Immature natural killer cell (primary cell): Measurements from ENCODE around the gene CFAP20. TPM values are rescaled to one million over a fixed set of nuclear protein-coding genes. Genes with fewer than 3 reads are reported as not detected.

Source experiments
- DNase-seq, 3 donors: peaks; one replicate each; pipeline ENCODE4 v3.0.0; 2022; ENCODE audit warnings: mixed read lengths in 1 of 3
- H3K27ac Mint-ChIP-seq, 6 donors: one replicate each; pipeline ENCODE4 v1.8.0; 2020; ENCODE audit warnings: mixed read lengths in 6 of 6, mild to moderate bottlenecking in 5 of 6, inconsistent platforms in 4 of 6, moderate library complexity in 3 of 6
- H3K27me3 Mint-ChIP-seq, 3 donors: one replicate each; pipeline ENCODE4 v1.8.0; 2020 to 2021; ENCODE audit warnings: low read depth in 3 of 3, mild to moderate bottlenecking in 3 of 3, mixed read lengths in 3 of 3, moderate library complexity in 3 of 3, inconsistent platforms in 1 of 3
- H3K36me3 Mint-ChIP-seq, 3 donors: one replicate each; pipeline ENCODE4 v1.8.0; 2020; ENCODE audit warnings: mixed read lengths in 3 of 3, inconsistent platforms in 2 of 3, mild to moderate bottlenecking in 2 of 3
- H3K4me1 Mint-ChIP-seq, 2 donors: one replicate each; pipeline ENCODE4 v1.8.0; 2020; ENCODE audit warnings: inconsistent platforms in 2 of 2, mild to moderate bottlenecking in 2 of 2, mixed read lengths in 2 of 2, moderate library complexity in 1 of 2
- H3K4me3 Mint-ChIP-seq, 5 donors: one replicate each; pipeline ENCODE4 v1.8.0; 2020; ENCODE audit warnings: mild to moderate bottlenecking in 5 of 5, mixed read lengths in 5 of 5, inconsistent platforms in 3 of 5, moderate library complexity in 3 of 5
- H3K9me3 Mint-ChIP-seq, 6 donors: one replicate each; pipeline ENCODE4 v1.8.0; 2020; ENCODE audit warnings: mild to moderate bottlenecking in 6 of 6, mixed read lengths in 6 of 6, inconsistent platforms in 4 of 6, moderate library complexity in 3 of 6
- polyA plus RNA-seq, 3 donors: library from polyadenylated mRNA; unstranded; fragments of 300-500 nt; fragmentation: Illumina TruSeq; gene quantifications; one replicate each; pipeline ENCODE4 v1.2.3, GENCODE V29; 2021

CFAP20 gene
- polyA plus RNA-seq: 10 to 100 TPM; 36.6 to 43.2 (median 39.4) TPM

DNA sequence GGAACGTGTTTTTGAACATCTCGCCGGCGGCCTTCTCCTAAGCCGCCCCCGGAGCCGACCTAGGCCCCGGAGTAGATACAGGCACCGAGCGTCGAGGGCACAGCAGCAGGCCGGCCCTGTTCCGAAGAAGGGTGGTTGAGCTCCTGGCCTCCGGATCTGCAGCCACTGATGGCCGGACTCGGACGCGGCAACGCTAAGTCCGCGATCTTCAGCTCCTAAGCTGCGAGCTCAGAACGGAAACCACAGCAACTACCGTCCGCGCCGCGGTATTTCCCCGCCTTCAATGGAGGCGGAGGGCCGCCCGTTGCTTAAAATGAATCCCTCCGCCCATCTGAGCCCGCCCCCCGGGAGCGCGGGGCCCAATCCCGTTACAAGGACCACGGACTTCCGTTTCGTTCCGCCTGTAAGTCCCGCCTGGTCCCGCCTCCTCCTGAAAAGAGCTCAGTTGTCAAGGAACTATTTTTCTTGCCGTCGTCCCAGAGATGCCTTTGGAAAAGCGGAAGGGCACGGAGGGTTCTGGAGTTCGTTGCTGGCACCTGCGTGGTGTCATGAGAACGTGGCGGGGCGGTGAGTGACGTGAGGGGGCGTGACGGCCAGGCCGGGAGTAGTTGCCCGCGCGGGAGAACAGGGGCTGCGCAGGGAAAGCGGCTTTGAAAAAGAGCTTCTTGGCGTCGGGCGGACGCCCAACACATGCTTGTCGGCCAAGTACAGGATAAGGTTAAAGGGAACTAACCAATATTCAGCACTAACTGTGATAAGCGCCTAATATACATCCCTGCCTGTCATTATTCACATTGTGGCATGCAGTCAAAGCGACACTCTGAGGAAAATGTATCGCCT, at the start of gene CFAP20:
CFAP20 (minus strand) TSS at position 285 of the 840 bp plus-strand sequence; CDS start at position 19, 266 bp downstream.
- Mint-ChIP-seq H3K4me3 (peak within 1 kb of the TSS; percentile 95 to 99 (median 98)), H3K27ac (peak within 1 kb of the TSS; percentile 91 to 99 (median 96)), H3K9me3 (no peaks in the 10 kb centered on the region), H3K4me1 (peaks cover 46 to 50% of the 10 kb centered on the region in 2 donors), H3K36me3 (no peaks in the 10 kb centered on the region), H3K27me3 (peaks cover 0 to 4% (median 4%) of the 10 kb centered on the region in 3 donors)
- peak; percentile 94 to 95 (median 95) for DNase-seq

DNA sequence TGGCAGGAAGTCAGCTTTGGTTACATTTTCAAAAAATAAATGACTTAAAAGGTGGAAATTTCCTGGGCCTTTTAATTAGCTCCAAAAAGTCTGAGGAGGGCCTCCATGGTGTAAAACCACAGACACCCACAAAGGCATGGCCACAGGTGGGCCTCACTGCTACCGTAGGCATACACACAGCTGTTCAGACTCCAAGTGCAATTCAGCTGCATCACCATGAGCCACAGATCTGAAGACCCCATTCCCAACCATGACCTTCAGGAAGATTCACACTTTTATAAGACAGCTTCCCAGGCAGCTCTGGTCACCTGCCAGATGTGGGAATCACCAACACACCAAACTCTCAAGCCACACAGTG, 48.2 kb upstream of the CFAP20 start:
- peak overlapping the region; percentile 42 to 82 (median 78) for H3K27ac Mint-ChIP-seq
- H3K36me3 Mint-ChIP-seq: peaks cover 20 to 46% (median 23%) of the 10 kb centered on the region in 3 donors
- peaks cover 0 to 1% (median 0%) of the 10 kb centered on the region in 3 donors for H3K27me3 Mint-ChIP-seq
- no peaks in the 10 kb centered on the region for H3K9me3 Mint-ChIP-seq
- DNase-seq: peak; percentile 10 to 31 (median 31)
- H3K4me1 Mint-ChIP-seq: peaks cover 25 to 45% of the 10 kb centered on the region in 2 donors
- H3K4me3 Mint-ChIP-seq: peak overlapping the region; percentile 16 to 74 (median 64)

DNA sequence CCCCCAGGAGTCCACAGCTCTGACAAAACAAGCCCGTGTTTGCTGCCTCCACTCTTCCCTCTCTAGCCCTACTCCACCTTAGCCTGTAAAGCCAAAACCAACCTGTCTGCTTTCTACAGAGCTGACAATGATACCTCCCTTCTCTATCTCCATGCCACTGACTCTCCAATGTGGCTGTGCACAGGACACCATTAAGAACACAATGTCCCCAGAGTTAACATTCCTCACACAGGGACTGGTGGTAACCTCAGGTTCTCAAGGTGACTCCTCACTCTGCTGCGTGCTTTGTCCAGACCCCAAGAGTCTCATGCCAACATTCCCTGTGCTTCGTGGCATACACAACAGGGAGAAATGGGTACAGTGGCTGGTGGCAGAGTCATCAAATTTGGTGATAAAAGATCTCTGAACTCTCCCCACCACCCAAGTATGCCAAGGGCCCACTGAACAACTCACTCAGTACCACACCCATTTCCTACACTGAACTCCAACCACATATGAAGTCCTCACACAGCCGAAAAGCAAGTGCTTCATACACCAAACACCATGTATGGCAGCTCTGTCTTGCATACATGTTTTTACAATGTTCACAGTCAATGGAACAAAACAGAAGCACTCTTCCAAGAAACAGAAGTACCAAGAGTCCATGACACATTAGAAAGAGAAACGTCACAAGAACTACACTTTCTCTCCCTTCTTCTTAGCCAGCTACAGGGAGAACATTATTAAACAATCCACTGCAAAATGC, 47.6 kb upstream of the CFAP20 start:
- Mint-ChIP-seq H3K27me3 (peaks cover 0 to 3% (median 0%) of the 10 kb centered on the region in 3 donors), H3K4me1 (peaks cover 25 to 44% of the 10 kb centered on the region in 2 donors), H3K27ac (peak overlapping the region; percentile 50 to 82 (median 78)), H3K4me3 (peak overlapping the region; percentile 16 to 74 (median 66)), H3K9me3 (no peaks in the 10 kb centered on the region), H3K36me3 (peaks cover 16 to 46% (median 21%) of the 10 kb centered on the region in 3 donors)
- DNase-seq: peak in 1 of 3 donors; percentile 6

DNA sequence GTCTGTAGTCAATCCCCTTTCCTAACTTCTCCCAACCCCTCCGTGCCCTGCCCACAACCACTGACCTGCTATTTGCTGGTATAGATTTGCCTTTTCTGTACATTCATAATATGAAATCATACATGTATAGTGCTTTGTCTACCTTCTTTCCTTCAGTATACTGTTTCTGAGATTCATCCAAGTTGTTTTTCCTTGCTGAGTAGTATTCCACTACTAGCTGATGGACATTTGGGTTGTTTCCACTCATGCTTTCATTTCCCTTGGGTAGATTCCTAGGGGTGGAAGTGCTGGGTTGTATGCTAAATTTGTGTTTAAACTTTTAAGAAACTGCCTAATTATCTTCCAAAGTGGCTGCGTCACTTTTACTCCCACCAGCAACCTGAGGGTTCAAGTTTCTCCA, 41.0 kb upstream of the CFAP20 start:
- peaks cover 2 to 3% of the 10 kb centered on the region in 2 donors for H3K4me1 Mint-ChIP-seq
- no peaks in the 10 kb centered on the region for H3K9me3 Mint-ChIP-seq
- no peak overlapping the region for H3K4me3 Mint-ChIP-seq
- DNase-seq: no peak
- peak overlapping the region in 3 of 6 donors; percentile 17 to 63 (median 58) for H3K27ac Mint-ChIP-seq
- H3K36me3 Mint-ChIP-seq: peaks cover 19 to 54% (median 34%) of the 10 kb centered on the region in 3 donors
- peaks cover 0 to 3% (median 2%) of the 10 kb centered on the region in 3 donors for H3K27me3 Mint-ChIP-seq

DNA sequence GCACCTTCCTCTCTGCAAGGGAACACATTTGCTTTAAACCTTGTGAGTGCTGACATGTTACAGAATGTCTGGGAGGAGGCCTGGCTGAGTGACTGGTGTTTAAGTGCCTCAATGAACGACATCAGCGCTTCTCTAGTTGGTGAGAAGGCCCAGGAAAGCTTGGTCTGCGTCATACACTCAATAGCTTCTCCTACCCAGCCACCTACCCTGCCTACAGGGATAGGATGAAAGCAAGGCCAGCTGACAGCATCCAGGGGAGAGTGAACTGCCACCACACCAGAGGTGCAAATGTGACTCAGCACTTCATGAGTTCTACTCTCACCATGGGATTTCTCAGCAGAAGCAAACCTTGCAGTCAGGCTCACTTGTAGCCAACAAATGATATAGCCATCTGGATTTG, 31.7 kb upstream of the CFAP20 start:
- Mint-ChIP-seq H3K4me3 (no peak overlapping the region), H3K27ac (peak overlapping the region in 1 of 6 donors; percentile 23), H3K4me1 (peaks cover 5 to 6% of the 10 kb centered on the region in 2 donors), H3K27me3 (peaks cover 0 to 4% (median 0%) of the 10 kb centered on the region in 3 donors), H3K9me3 (no peaks in the 10 kb centered on the region), H3K36me3 (peaks cover 17 to 43% (median 29%) of the 10 kb centered on the region in 3 donors)
- no peak for DNase-seq

DNA sequence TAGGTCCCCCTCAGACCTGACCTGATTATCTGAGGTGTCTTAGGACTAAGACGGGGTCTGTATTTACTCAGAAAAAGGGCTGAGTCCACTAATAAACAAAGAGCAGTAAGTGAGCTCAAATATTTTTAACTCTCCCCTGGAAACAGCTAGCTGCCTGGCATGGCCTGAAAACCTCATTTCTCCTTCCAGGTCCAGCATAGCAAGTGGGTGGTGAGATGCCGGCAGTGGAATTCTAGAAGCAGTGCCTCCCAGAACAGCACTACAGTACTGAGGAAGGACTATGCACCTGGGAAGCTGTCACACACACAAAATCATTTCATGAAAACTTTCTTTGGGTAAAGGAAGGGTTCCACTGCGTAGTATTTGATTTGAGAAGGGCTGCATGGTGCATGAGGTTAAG, 29.5 kb upstream of the CFAP20 start:
- H3K9me3 Mint-ChIP-seq: no peaks in the 10 kb centered on the region
- peaks cover 11 to 14% of the 10 kb centered on the region in 2 donors for H3K4me1 Mint-ChIP-seq
- H3K27me3 Mint-ChIP-seq: peaks cover 0 to 2% (median 0%) of the 10 kb centered on the region in 3 donors
- peaks cover 4 to 23% (median 10%) of the 10 kb centered on the region in 3 donors for H3K36me3 Mint-ChIP-seq
- no peak for DNase-seq
- no peak overlapping the region for H3K4me3 Mint-ChIP-seq
- H3K27ac Mint-ChIP-seq: peak overlapping the region in 1 of 6 donors; percentile 30

DNA sequence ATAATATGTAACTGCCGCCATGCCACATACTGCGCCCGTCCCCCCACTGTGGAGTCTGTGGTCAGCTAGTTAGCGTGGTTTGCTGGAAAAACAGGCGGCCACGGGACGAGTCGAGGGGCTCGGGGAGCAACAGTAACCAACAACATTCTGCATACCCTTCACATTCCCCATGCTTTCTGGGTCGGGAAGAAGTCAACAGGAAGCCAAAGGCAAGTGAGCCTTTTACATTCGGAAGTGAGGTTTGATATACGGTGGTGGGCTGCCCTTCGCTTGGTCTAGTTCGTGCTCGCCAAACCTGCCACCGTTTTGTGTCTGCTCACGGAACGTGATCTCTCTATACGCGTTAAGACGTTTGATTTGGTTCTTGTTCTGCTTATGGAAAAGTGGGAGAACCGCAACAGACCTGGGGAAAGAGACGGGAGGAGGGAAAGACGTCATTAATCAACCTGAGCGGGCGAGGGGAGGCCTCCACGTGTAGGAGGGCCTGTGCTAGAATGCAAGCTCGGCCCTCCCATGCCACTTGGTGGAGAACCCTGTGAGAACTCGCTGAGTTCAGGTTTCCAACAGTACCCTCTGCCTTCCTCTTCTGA, 28.9 kb upstream of the CFAP20 start:
- no peak overlapping the region for H3K4me3 Mint-ChIP-seq
- no peak for DNase-seq

DNA sequence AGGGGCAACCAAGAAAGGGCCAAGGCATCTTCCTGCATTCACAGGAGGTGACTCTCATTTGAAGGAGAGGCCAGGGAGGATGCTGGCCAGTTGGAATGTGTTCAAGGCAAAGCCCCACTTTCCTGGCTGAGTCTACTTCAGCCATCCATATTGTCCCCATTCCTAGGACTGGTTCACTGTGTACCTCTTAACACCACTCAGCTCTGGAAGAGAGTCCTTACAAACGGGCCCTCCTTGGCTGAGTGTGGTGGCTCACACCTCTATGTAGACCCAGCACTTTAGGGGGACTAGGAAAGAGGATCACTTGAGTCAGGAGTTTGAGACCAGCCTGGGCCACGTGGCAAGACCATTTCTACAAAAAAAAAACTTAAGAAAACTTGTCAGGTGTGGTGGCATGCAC, 28.1 kb upstream of the CFAP20 start:
- H3K9me3 Mint-ChIP-seq: no peaks in the 10 kb centered on the region
- peaks cover 0 to 13% (median 5%) of the 10 kb centered on the region in 3 donors for H3K36me3 Mint-ChIP-seq
- no peak overlapping the region for H3K4me3 Mint-ChIP-seq
- DNase-seq: no peak
- H3K27ac Mint-ChIP-seq: no peak overlapping the region
- peaks cover 0 to 2% (median 0%) of the 10 kb centered on the region in 3 donors for H3K27me3 Mint-ChIP-seq
- H3K4me1 Mint-ChIP-seq: peaks cover 11 to 14% of the 10 kb centered on the region in 2 donors

More for the DNA sequence above, 28.9 kb upstream of the CFAP20 start:
- Mint-ChIP-seq H3K27me3 (peaks cover 0 to 2% (median 0%) of the 10 kb centered on the region in 3 donors), H3K9me3 (no peaks in the 10 kb centered on the region), H3K27ac (no peak overlapping the region), H3K4me1 (peaks cover 11 to 14% of the 10 kb centered on the region in 2 donors), H3K36me3 (peaks cover 0 to 18% (median 9%) of the 10 kb centered on the region in 3 donors)

DNA sequence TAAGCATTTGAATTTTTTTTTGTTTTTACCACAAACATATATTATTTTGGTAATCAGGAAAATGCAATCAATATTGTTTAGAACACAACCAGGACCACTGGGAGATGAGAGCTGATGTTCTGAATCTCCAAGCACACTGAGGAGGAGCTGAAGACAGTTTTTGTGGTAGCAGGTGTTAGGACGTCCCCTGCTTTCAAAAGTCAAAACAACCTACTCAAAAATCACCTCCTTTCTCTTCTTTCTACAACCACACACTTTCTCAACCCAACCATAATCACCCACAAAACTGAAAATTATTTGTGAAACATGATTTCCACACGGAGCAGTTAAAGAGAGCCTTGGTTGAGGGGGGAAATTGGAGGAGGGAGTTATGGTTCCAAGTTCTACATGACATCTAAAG, 26.7 kb upstream of the CFAP20 start:
- H3K36me3 Mint-ChIP-seq: peaks cover 0 to 6% (median 0%) of the 10 kb centered on the region in 3 donors
- H3K27me3 Mint-ChIP-seq: peaks cover 0 to 2% (median 0%) of the 10 kb centered on the region in 3 donors
- peak in 2 of 3 donors; percentile 18 to 22 for DNase-seq
- no peaks in the 10 kb centered on the region for H3K9me3 Mint-ChIP-seq
- H3K4me3 Mint-ChIP-seq: peak overlapping the region in 1 of 5 donors; percentile 1
- H3K27ac Mint-ChIP-seq: peak overlapping the region in 3 of 6 donors; percentile 4 to 70 (median 15)
- peaks cover 11 to 14% of the 10 kb centered on the region in 2 donors for H3K4me1 Mint-ChIP-seq

DNA sequence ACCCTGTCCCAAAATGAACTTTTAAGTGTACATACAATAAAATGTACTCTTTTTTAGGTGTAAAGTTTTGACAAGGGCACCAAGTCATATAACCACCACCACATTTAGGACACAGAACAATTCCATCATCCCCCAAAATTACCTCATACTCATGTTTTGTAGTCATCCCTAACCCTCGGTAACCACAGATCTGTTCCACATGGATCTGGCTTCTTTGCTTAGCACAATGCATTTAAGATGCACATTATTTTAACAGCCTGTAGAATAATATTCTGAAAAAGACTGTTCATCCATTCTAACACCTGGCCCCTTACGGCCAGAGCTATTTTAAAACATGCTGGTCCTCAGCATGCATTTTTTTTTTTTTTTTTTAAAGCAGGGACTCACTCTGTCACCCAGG, 25.2 kb upstream of the CFAP20 start:
- H3K36me3 Mint-ChIP-seq: peaks cover 0 to 6% (median 0%) of the 10 kb centered on the region in 3 donors
- H3K9me3 Mint-ChIP-seq: no peaks in the 10 kb centered on the region
- no peaks in the 10 kb centered on the region for H3K27me3 Mint-ChIP-seq
- no peak overlapping the region for H3K4me3 Mint-ChIP-seq
- H3K4me1 Mint-ChIP-seq: peaks cover 11 to 14% of the 10 kb centered on the region in 2 donors
- DNase-seq: no peak
- H3K27ac Mint-ChIP-seq: no peak overlapping the region

DNA sequence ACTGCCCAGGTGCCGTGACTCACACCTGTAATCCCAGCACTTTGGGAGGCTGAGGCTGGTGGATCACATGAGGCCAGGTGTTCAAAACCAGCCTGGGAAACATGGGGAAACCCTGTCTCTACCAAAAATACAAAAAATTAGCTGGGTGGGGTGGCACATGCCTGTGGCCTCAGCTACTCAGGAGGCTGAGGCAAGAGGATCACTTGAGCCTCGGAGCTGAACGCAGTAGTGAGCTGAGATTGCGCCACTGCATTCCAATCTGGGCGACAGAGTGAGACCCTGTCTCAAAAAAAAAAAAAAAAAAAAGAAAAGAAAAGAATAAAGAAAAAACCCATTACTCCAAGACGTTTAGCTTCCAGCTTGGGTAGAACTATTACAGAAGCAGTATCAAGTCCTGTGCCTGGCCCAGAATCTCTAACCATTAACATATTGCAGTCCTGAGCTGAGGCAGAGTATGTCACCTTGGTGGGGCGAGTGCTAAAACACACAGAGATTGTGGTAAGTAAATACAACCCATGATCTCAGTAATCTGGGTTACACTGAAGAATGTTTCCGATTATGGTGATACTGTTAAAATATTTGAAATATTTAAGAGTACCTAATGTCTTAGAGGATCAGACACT, 23.2 kb upstream of the CFAP20 start:
- peaks cover 11 to 14% of the 10 kb centered on the region in 2 donors for H3K4me1 Mint-ChIP-seq
- peaks cover 0 to 8% (median 7%) of the 10 kb centered on the region in 3 donors for H3K36me3 Mint-ChIP-seq
- no peak for DNase-seq
- no peaks in the 10 kb centered on the region for H3K9me3 Mint-ChIP-seq
- no peak overlapping the region for H3K4me3 Mint-ChIP-seq
- no peak overlapping the region for H3K27ac Mint-ChIP-seq
- H3K27me3 Mint-ChIP-seq: no peaks in the 10 kb centered on the region

DNA sequence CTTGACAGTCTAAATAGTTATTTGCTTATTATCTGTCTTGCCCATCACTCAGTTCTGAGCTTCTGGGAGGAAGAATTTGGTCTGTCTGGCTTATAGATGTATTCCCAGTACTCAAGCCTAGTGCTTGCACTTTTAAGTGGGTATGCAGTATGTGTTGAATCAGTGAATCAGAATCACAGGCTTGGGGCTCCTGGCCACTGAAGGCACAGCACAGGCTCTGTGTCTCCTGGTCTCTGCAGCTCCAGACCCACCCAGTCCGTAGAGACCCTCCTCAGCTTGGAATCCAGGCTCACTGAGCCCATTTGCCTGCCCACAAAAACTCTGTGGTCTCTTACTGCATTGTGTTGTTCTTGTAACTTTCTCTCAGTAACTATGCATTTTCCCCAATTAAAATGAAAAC, 19.3 kb upstream of the CFAP20 start:
- Mint-ChIP-seq H3K9me3 (no peaks in the 10 kb centered on the region), H3K27ac (no peak overlapping the region), H3K4me1 (no peaks in the 10 kb centered on the region), H3K4me3 (no peak overlapping the region), H3K36me3 (peaks cover 19 to 35% (median 31%) of the 10 kb centered on the region in 3 donors), H3K27me3 (peaks cover 0 to 2% (median 1%) of the 10 kb centered on the region in 3 donors)
- no peak for DNase-seq

DNA sequence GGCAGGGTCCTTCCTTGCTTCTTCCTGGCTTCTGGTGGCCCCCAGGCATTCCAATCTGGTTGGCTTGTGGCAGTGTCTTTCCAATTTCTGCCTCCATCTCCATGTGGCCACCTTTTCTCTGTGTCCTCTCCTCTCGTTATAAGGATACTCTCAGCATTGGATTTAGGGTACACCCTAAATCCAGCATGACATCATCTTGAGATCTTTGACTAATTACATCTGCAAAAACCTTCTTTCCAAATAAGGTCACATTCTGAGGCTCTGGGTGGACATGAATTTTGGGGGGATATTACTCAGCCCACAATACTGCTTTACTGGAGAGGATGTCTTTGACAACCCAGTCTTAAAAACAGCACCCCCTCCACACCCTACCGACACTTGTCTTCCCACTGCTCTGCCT, 18.9 kb upstream of the CFAP20 start:
- Mint-ChIP-seq H3K9me3 (no peaks in the 10 kb centered on the region), H3K27me3 (peaks cover 0 to 2% (median 1%) of the 10 kb centered on the region in 3 donors), H3K4me1 (no peaks in the 10 kb centered on the region), H3K36me3 (peaks cover 19 to 39% (median 33%) of the 10 kb centered on the region in 3 donors), H3K4me3 (no peak overlapping the region), H3K27ac (no peak overlapping the region)
- DNase-seq: no peak
